Midbrain (tissue), 1 donor: ENCODE data around the gene KIAA1958.

Experiments used
- DNase-seq: peaks from one replicate; lab custom pipeline; 2025; lab: John Stamatoyannopoulos, UW

Gene KIAA1958

DNA sequence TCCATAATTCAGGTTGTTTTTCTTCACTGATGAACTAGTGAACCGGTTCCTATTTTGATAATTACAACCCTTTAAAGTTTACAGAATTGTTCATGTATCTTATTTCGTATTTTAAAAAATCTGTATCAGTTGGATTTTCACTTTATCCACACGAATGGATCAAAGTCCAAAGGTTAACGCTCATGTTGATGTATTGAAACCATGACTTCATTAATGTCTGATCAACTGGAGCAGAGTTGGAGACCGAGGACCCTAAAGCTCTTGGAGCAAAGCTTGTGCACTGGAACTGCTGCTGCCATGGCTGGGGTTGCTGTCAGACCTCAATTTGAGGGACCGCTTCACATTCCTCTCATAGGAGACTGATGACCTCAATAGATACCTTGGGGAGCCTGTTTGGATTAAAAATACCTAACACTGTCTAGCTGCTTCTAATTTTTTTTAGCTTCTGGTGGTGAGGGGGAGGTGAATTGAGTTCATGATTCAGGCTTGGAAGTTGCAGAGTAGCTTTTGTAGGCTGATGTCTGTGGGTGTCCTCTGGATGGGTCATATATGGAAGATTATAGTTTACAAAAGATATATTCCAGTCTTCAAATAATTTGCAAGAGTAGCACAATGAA, 45.1 kb downstream of the KIAA1958 start:
- DNase-seq, result no peak

DNA sequence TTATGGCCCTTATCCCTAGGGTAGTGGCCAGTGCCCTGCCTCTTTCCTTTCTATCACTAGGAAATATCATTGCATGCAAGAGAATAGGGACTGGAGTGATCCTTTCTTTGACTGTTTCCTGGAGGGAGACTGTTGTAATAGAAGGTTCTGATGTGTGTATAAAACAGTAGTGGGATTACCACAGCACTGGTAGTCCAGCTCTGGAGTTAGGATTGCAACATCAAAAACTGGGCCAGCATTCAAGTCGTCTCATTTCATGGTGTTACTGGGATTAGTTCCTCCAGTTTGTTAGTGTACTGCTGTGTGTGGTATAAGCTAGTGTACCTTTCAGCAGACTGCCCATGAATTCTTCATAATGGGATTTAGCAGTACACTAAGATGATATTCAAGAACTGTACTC, 45.8 kb downstream of the KIAA1958 start:
- no peak for DNase-seq

DNA sequence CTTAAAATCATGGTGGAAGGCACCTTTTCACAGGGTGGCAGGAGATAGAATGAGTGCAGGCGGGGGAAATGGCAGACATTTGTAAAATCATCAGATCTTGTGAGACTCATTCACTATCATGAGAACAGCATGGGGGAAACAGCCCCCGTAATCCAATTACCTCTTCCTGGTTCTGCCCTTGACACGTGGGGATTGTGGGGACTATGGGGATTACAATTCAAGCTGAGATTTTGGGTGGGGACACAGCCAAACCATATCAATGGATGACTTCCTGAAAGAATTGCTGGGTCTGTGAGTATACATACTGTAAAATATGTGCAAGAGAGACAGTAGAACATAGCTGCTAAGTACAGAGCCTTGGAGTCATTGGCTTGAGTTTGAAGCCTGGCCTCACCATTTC, 47.0 kb downstream of the KIAA1958 start:
- DNase-seq, result no peak

DNA sequence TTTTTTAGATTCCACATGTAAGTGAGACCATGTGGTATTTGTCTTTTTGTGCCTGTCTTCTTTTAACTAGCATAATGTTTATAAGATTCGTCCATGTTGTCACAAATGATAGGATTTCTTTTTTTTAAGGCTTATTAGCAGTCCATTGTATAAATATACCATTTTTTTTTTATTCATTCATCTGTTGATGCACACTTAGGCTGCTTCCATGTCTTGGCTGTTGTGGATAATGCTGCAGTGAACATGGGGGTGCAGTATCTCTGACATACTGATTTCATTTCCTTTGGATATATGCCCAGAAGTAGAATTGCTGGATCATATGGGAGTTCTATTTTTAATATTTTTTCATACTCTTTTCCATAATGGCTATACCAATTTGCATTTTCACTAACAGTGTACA, 48.7 kb downstream of the KIAA1958 start:
- DNase-seq, result no peak

GRCh38 chr9:112535811-112536210, 49.2 kb downstream of the KIAA1958 start:
- DNase-seq, result no peak

DNA sequence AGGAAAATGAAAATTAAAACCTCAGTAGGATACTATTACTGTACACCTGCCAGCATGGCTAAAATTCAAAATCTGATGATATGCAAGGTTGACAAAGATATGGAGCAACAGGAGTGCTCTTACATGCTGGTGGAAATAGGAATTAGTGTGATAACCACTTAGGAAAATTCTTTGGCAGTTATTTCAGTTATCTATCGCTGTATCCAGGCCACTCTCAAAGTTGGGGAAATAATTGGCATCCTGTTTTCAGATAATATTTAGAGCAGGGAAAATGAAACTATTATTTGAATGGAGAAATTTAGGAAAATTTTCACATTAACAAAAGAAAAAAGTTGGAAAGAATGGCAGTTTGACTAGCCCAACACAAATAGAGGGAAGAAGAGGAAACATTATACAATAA, 50.9 kb downstream of the KIAA1958 start:
- DNase-seq, result no peak

DNA sequence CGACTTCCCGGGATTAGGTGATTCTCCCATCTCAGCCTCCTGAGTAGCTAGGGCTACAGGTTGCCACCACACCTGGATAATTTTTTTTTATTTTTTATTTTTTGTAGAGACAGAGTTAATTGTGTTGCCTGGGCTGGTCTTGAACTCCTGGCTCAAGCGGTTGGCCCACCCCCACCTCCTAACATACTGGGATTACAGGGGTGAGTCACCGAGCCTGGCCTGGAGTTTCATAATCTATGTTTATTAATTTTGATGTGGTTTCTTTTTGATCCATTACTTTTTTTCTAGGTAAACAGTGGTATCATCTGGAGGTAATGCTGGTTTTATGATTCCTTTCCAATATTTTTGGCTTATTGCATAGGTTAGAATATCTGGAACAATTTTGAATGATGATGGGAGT, 54.2 kb downstream of the KIAA1958 start:
- no peak for DNase-seq

DNA sequence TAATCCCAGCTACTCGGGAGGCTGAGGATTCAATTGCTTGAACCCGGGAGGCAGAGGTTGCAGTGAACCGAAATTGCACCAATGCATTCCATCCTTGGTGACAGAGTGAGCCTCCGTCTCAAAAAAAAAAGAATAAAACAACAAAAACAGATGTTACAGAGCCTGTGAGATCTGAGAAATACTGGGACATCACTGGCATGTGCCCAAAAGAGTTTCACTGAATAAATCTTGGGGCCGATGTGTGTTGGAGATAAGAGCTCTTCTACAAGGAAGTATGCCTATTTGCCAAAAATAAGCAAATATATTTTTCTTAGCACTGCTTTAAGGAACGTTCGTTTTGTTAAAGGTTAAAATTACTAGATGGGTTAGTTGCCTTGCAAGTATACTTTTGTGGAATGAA, 55.1 kb downstream of the KIAA1958 start:
- no peak for DNase-seq

- DNase-seq, result no peak
Observed at GRCh38 chr9:112542593-112543292, 56.1 kb downstream of the KIAA1958 start.

DNA sequence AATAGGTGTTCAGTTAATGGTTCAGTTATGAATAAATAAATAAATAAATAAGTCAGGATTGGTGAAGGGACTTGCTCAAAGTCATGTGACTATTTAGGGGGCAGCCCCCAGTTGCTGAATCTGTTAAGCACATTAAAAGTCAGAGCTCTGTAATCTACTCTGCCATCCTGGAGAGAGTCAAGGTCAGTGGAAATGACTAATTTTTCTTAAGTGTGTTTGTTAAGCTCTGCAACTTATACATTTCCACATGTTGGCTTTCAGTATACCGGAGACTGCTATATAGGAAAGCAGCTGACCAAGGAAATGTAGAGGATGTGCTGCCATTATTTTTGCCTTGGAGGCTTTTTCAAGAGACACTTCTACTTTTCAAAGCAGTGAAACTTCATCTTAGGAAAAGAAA, 57.9 kb downstream of the KIAA1958 start:
- no peak for DNase-seq

- no peak for DNase-seq
Observed at GRCh38 chr9:112545237-112545636, 58.6 kb downstream of the KIAA1958 start.

DNA sequence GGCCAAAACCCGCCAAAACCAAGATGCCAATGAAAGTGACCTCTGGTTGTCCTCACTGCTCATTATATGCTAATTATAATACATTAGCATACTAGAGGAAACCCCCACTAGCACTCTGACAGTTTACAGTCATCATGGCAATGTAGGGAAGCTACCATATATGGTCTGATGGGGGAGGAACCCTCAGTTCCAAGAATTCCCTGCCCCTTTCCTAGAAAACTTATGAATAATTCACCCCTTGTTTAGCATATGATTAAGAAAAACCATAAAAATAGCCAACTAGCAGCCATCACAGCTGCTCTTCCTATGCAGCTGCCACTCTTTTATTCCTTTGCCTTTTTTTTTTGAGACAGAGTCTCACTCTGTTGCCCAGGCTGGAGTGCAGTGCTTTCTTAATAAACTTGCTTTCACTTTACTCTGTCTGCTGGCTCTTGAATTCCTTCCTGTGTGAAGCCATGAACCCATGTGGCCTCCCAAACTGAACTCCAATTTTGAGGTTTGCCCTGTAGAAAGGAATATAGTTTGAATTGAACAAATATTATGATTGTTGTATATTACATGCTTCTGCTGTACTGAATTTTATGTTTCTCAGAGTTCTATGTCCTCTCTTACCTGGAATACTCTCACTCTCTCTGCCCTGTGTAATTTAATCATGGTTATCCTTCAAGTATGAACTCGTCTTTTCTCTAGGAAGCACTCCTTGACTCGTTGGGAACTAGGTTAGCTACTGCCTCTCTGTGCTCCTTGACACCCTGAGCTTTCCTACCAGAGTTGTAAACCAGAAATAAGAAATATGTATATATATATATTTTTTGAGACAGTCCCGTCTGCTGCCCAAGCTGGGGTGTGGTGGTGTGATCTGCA, 59.8 kb downstream of the KIAA1958 start:
- no peak for DNase-seq

GRCh38 chr9:112548051-112548440, 61.4 kb downstream of the KIAA1958 start:
- no peak for DNase-seq

GRCh38 chr9:112548836-112549595, 62.4 kb downstream of the KIAA1958 start:
- DNase-seq, result no peak

GRCh38 chr9:112550531-112550930, 63.9 kb downstream of the KIAA1958 start:
- DNase-seq, result no peak

DNA sequence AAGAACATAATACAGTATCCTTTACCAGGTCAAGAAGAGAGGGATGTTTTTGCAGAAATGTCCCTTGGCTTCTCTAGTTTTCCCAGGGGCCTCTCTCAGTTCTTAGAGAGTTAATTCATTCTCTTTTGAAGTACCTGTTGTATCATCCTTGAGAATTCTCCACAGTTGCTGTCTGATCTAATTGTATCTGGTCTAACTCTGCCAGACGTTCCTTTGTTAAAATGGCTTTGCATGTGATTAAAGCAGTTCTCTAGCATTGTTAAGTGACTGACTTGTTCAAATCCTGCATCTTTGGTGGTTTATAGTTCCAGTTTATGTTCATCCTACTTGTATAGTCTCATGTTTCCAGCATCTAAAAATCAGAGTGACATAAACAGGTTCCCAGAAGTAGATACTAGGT, 65.0 kb downstream of the KIAA1958 start:
- no peak for DNase-seq

- DNase-seq, result no peak
Observed at GRCh38 chr9:112552229-112553056, 65.8 kb downstream of the KIAA1958 start.

- no peak for DNase-seq
Observed at GRCh38 chr9:112553256-112553826, 66.7 kb downstream of the KIAA1958 start.

DNA sequence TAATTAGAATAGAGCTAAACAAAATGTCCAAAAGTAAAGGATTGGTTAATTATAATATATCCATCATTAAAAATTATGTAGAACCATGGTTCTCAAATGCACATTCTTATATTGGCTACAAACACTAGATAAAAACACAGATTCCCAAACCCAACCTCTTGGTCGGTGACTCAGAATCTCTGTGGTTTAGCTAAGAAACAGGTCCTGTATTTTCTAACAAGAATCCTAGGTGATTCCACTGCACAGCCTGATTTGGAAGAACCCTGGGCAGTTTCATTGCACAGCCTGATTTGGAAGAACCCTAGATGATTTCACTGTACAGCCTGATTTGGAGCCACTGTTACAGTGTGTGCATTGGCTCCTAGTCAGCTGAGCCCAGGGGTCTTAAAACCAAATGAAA, 67.9 kb downstream of the KIAA1958 start:
- DNase-seq, result no peak

DNA sequence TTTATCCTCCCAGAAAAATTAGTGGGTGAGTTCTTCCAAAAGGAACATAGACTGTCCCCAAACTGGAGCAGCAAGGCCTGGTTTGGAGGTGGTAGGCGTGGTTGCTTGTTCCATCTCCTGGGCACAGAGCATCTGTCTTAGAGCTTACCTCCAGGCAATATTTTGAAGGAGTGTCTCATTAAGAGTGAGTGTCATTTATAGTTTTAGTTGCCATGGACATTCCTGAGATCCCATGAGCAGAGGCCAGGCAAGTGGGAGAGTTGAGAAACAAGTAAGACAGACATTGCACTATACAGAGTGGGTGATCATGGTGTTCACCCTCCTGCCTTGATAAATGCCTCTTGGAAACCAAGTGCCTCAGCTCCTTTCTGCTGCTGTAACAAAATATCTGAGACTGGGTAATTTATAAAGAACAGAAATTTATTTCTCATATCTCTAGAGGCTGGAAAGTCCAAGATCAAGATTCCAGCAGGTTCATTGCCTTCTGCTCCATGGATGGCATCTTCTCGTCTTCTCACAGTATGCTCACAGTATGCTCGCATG, 68.5 kb downstream of the KIAA1958 start:
- DNase-seq, result no peak
